Measurements from ENCODE around the gene SEPTIN12.

DNA sequence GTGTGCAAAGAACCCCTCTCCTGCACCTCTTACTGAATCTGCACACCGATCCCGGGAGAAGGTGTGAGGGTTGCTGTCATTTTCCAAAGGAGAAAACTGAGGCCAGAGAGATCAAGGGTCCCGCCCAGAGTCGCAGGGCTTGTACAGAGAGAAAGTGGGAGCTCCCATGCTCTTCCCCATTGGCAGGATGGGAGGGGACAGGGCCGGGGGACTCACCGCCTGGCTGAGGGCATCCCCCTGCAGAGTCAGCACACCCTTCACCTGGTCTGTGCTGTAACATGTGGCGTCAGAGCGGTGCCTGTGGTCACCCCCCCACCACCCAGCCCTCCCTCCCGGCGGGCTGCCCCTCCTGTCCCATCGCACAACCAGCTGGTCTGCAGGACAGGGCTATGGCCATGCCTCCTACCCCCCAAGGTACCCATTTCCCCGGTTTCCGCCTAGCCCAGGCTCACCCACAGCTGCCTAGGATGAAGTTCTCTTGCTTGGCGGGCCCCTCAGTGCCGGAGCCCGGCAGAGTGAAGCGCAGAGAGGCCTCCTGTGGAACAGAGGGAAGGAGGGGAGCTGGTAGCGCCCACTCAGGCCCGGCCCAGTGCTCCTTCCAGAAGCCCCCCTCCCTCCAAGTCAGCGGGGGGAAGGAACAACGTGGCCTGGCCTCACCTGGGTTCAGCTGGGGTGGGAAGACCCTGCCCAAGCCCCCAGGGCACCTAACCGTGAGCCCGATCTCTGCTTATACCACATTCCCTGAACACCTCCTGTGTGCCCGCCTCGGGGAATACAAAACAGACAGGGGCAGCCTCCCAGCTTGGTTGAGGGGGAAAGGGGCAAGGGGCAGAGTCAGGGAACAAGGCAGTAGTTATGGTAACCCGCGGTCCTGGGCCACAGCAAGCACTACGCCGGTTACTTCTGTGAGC, 13.2 kb upstream of the SEPTIN12 start:
- TF ChIP-seq, protein P1, sequence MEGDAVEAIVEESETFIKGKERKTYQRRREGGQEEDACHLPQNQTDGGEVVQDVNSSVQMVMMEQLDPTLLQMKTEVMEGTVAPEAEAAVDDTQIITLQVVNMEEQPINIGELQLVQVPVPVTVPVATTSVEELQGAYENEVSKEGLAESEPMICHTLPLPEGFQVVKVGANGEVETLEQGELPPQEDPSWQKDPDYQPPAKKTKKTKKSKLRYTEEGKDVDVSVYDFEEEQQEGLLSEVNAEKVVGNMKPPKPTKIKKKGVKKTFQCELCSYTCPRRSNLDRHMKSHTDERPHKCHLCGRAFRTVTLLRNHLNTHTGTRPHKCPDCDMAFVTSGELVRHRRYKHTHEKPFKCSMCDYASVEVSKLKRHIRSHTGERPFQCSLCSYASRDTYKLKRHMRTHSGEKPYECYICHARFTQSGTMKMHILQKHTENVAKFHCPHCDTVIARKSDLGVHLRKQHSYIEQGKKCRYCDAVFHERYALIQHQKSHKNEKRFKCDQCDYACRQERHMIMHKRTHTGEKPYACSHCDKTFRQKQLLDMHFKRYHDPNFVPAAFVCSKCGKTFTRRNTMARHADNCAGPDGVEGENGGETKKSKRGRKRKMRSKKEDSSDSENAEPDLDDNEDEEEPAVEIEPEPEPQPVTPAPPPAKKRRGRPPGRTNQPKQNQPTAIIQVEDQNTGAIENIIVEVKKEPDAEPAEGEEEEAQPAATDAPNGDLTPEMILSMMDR (IDR thresholded peaks at IDR 0.05), result no peak
- TF ChIP-seq POLR2A (IDR thresholded peaks at IDR 0.05), result no peak
